HG02642 (cell line): ENCODE data around the gene NSUN2.
"Not testable (repeated sequence)": the region's sequence is repeated elsewhere in the genome, so short reads cannot be mapped to it uniquely, and the experiment has no call there.

Source experiments
- ATAC-seq: cut with Tn5 transposase; IDR thresholded peaks from one replicate; pipeline ENCODE4 v1.9.1; 2021; ENCODE audit warnings: mild to moderate bottlenecking; ENCODE audit not compliant: unreplicated experiment, poor library complexity

NSUN2 gene

DNA sequence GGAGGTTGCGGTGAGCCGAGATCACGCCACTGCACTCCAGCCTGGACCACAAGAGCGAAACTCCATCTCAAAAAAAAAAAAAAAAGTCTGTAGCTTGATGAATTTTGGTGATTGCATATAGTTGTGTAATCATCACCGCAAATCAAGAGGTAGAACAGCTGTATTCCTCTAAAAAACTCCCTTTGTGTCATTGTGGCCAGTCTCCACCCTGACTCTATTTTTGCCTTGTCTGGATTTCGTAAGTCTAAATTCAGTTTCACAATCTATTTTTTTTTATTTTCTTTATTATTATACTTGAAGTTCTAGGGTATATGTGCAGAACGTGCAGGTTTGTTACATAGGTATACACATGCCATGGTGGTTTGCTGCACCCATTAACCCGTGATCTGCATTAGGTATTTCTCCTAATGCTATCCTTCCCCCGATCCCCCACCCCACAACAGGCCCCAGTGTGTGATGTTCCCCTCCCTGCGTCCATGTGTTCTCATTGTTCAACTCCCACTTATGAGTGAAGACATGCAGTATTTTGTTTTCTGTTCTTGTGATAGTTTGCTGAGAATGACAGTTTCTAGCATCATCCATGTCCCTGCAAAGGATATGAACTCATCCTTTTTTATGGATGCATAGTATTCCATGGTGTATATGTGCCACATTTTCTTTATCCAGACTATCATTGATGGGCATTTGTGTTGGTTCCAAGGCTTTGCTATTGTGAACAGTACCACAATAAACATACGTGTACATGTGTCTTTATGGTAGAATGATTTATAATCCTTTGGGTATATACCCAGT, 12.9 kb upstream of the NSUN2 start:
- ATAC-seq: not testable (repeated sequence)

DNA sequence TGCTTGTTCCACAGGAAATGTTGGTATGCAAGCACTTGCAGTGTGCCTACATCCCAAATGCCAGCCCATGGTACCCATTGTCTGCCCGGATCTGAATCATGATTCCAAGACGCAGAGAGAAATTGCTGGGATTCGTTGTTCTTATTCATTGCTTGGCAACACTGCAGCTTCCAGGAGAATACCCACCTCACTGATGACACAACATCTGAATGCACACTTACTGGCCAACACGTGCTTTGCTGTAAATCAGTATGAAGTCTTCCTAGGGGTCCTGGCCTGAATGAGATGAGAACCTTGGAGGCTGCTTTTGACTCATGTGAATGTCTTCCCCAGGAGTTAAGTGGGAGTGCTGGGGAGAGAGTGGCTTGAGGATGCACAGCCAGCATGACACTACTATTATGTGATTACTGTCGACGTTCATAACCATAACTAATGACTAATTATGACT, 12.0 kb upstream of the NSUN2 start:
- ATAC-seq: no peak

DNA sequence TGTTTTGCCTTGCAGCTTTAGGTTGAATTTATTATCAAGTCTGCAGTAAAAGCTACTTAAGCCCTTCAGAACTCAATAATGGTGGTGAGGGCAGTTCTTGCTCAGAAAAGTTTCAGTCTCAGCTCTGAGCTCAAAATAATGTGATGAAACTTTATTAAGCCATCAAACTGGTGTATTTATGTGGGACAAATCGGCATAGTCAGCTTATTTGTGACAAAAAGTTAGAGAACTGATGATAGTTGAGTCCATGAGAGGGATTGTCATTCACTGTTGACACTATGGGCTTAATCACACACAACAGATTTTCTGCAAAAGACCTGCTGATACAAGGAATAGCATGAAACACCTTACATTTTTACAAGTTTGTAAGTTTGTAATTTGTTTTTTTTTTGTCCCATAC, 9.8 kb upstream of the NSUN2 start:
- no peak for ATAC-seq

DNA sequence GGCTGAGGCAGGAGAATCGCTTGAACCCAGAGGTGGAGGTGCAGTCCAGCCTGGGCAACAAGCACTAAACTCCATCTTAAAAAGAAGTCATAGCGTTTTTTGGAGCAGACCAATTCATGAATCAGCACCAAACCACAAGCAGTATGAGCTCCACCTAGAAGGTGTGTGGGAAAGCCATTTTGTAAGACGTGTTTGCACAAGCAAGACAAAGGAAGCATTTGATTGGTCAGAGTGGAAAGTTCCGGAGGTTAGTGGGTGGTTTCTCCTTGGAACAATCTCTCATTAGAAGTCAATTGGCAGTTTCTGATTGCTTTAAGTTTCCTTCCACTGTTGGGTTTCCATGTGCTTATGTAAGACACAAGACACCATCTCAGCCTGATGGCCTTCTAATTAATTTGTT, 5.4 kb upstream of the NSUN2 start:
- ATAC-seq: no peak

DNA sequence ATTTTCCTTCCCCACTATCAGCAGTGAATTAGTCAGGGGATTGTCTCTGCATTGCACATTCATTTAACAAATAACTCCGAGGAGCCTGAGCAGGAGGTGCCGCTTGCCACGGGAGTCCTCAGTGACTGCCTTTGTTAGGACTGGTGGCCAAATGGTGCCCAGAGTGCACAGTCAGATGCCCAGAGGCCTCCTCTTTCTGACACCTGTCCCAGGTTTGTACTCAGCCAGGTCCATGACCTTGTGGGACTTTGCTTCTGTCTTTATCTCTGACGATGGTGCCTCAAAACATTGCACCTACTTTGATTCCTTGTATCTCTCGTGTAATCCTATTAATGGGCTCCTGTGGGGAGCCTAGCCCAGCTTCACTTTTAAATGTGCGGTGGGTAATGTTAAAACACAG, 4.7 kb upstream of the NSUN2 start:
- no peak for ATAC-seq

DNA sequence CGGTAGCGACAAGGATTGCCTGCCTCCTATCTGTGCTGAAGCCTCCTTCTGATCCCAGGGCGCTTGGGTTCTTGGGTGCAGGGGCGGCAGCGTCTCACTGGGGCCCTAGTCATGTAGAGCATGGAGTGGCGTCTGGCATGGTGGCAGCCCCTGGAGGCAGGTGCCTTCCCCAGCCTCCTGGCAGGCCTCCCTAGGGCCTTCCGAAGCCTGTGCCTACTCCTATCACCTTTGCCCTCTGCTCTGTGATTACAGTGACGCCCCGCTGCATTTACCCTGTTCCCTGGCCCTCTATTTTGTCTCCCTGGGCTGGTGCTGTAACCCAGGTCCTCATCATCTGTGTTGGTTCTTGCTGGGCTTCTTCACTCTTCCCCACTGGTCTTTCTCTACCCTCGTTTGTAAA, 4.2 kb upstream of the NSUN2 start:
- no peak for ATAC-seq

DNA sequence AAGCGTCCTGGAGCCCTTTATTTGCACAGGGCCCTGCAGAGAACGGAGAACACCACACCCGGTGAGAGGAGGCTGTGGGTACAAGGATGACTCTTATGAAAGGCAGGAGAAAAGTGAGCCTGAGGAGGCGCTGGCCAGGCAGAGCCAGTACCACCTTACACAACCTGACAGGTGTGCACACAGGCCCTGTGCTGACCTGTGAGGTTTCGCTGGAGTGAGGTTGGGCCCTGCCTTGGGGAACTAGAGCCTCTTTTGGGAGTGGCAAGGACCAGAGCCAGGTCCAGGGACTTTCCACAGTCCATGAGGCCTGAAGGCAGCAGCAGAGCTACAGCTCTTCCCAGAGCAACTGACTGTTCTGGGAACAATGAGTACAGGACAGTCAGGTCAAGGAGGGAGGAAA, 3.4 kb upstream of the NSUN2 start:
- ATAC-seq: no peak

DNA sequence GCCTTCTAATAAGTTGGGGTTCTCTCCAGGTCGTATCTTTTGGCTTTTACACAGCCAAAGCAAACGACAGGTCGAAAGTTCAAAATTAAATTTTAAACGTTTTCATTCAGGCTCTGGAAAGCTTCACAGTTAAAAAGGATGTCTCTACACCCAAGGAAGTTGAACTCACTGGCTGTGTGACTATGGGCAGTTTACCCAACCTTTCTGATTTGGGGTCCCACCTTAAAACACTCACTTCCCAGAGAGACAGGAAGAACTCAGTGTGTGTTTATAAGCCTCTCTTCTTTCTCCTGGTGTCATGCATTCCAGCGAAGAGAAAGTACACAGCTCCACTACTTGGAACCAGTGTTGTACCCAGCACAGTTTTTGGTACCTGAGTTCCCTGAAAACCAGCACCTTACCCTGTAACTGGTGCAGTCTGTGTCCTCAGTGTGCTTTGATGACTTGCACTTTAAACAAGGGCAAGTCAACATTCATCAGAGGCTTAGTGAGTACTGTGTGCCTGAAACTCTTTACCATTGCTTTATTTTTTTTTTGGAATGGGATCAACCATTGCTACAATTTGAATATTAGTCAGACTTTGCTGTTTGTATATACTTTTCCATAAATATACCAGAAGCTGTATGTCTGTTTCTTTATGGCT, 2.1 kb upstream of the NSUN2 start:
- ATAC-seq: no peak

DNA sequence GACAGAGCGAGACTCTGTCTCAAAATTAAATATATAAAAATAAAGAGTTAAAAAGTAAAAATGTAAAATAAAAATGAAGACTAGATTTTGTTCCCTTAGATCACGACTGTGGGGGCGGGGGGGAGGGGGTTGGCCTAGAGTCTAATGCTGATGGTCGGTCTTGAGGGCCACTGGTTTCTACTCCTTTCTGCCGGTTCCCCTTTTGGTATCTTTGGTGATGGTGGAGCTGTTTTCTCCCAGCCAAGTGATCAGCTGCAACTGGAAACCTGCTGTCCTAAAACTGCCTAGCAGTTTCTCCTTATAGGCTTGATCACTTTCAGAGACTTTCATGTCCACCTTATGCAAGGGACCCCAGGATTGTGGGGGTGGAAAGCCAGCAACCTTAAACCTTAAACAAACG, 1.5 kb upstream of the NSUN2 start:
- no peak for ATAC-seq

DNA sequence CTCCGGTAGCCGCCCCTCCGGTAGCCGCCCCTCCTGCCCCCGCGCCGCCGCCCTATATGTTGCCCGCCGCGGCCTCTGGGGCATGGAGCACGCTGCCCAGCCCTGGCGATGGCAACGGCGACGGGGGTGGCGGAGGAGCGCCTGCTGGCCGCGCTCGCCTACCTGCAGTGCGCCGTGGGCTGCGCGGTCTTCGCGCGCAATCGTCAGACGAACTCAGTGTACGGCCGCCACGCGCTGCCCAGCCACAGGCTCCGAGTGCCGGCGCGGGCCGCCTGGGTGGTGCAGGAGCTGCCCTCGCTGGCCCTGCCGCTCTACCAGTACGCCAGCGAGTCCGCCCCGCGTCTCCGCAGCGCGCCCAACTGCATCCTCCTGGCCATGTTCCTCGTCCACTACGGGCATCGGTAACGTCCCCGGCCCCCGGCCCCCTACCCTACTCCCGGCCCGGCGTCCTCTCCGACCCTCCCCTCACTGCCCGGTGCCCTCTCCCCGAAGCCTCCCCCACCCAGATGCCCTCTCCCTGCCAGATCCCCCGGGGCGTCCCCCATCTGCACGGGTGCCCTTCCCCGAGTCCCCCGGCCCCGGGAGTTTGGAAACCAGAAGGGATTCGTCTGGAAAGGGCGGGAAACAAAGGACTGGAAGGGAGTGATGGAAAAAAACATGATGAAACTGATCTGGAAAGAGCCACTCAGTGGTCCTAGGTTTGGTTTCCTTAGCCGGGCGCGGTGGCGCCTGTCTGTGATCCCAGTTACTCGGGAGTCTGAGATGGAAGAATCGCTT, 813 bp upstream of the NSUN2 start:
- peak; percentile 57 for ATAC-seq

DNA sequence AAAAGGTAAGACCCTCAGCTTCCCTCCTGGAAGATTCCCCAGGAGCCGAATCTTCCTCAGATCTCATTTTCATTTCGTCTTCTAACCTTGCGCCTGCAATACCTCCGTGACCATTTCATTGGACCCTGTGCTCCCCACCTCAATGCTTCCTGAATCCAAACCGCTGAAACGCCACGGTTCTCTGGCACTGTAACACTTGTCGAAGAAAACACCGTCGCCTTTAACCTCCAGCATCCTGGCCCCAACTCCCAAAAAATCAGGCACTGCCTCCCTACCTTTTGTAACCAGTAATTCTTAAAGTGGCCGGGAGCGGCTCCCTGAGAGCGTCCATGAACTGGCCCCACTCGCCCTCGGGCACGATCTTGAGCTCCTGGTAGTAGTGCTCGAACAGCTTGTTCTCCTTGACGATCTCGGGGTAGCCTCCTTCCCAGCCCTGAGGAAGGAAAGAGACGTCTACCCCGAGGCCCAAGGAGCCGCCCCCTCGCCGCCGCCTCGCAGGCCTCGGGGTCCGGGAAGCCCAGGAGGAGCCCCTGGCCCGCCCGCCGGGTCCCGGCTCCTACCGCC, 438 bp downstream of the NSUN2 start:
- peak; percentile 29 for ATAC-seq

DNA sequence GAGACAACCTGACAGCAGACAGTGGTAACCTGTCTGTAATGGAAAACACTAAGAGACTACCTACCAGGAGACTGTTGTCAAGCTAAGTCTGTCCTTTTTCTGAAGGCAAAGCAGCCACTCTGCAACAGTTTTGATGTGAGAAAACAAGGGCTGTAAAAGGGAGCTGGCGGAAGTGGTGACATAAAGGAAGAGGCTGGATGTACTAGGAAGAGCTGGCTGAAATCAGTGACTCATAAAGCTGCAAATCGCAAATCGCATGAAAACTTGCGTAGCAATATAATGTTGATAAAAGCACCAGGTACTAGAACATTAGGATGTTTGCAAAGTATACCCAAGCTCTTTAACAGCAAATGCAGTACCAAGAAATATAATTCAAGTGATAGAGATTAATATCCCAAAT, 1.4 kb downstream of the NSUN2 start:
- ATAC-seq: no peak

DNA sequence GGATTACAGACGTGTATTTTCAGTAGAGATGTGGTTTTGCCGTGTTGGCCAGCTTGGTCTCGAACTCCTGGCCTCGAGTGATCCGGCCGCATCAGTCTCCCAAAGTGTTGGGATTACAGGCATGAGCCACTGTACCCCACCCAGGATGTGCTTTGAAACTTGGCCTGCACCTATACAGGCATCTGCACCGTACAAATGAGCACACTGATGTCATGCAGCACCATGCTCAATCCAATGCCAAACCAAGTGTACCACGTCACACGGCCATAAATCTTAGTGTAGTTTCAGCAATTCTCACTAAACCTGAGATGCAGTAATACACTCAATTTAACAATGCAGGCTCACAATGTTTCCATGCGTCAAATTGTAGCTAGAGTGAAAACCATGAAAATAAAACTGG, 6.3 kb downstream of the NSUN2 start:
- no peak for ATAC-seq

DNA sequence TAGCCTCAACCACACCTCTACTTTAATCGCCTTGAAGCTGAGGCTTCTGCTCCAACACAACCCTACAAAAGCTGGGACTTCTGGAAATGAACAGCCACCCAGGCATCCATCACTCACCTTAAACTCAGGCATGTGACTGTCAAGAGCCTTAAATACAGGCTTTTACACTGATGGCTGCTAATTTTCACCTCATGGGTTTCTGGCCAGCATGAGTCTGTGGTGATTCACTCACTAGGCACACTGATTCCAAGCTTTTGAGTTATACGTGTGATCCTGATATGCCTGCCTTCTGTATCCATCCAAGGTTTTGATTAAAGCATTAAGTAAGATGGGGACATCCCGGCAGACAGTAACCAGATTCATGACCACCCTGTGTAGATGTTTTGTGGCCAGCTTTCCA, 8.9 kb downstream of the NSUN2 start:
- ATAC-seq: no peak

DNA sequence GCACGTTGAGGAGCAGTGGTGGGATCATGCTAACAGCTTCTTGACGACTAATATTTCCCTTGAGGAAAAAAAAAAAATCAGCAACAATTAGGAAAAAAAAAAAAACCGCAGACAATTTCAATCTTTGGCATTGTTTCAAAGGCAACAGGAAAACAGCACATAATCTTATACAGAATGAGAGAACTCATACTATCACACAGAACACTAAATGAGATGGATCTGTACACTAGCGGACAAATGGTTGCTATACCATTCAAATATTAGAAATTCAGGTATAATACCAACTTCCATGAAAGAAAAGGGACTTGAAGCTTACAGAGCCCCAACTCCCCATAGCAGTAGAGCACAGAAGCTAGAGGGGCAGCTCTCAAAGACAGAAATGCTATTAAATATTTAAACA, 9.6 kb downstream of the NSUN2 start:
- no peak for ATAC-seq

DNA sequence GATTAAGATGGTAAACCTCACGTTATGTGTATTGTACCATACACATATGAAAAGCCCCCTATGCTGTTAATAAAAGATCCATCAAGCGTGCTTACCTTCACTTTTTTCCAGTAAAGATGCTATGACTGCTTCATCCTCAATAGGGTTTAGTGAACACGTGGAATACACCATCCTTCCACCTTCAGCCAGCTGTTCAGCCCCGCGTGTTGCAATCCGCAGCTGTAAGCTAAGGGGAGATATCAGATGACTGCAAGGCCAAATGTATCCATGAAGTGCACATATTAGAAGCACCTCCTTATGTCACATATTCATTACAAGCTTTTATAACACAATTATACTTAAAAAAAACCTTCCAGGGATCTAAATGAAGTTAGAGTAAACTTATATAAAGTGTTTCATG, 16.2 kb downstream of the NSUN2 start:
- ATAC-seq: no peak

DNA sequence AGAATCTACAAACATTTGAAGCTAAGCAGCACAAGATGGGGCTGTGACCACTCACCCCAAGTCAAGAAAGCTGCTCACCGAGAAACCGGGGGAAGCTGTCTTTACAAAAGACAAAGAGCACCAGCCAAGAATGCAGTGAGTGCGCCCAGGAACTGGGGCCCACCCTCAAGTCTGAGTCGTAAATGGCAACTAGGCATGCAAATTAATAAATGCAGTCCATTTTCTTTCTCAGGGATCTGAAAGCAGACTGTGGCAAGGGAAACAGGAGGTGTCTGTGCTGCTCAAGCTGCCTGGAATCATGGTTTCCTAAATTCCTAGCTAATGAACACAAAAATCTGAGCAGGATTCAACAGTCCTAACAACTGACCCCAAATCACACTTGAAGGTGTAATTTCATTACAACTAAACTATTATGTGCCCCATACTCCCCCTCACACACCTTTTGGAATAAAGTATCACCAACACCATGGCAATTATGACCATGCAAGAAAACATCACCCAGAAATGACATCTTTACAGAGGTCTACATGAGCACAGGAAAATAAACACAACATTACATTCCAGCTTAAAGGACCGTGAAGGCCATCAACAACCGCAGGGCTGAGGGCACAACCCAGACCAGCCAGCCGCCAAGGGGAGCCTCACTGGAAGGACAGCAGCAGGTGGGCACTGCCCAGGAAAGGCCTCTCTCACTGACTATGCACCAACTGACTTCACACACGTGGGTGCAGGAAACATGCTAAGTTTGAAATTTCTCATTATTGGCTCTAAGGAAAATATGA, 17.6 kb downstream of the NSUN2 start:
- no peak for ATAC-seq

DNA sequence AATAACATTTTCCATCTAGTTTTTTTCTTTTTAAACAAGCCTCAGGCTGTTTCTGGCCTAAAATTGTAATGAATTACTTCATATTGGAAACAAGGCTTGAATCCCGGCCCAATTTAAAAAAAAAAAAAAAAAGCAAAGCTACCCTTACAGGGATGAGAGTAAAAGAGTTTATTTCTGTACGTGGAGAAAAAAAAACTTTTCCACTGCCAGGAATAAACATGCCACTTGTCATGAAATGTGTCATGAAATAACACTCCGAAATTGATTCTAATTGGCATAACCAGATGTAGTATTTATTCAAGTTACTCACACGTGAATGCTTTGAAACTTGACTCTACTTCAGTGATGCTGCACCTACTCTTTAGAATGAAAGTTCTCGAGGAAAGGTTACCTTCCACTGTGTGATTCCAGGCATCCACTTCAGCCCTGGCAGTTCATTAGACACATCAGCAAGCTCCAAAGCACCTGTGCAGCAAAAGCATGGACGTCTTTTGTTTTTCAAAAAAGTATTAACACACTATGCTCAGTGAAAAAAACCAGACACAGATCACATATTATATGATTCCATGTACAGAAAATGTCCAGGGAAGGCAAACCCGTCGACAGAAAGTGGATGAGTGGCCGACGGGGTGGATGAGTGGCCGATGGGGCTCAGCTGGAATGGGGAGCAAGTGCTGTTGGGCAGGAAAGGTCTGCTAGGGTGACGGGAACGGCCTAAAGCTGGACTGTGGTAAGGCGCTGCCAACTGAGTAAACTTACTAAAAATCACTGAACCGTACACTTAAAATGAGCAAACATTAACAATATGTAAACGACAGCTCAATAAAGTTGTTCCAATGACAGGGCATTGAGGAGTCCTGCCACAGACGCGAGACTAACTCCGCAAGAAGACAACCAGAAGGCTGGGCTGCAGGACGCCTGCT, 21.2 kb downstream of the NSUN2 start:
- no peak for ATAC-seq

DNA sequence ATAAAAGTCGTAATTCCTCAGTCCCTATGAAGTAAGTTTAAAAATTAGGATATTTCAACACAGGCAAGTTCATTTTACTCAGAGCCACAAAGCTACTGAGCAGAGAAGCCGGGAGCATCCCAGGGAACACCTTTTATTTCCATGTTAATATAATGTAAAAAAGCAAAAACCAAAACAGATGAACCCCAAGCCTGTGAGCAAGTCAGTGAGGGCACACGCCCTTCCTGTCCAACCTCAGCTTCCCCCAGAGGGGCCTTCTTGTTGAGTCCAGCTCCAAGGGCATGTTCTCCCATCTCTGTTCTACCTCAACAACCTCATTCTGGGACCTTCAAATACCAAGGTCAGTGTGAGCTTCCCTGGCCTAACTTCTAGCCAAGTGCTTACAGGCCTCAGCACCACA, 24.8 kb downstream of the NSUN2 start:
- no peak for ATAC-seq
